Measurements from ENCODE around the gene TRIM33. TPM values are rescaled to one million over a fixed set of nuclear protein-coding genes. Genes with fewer than 3 reads are reported as not detected.

The TRIM33 gene
- total and polyA plus RNA-seq, 2 donors (not counting 1 experiment from before 2014, with no cell fraction given): 13.7 to 61.0 TPM

- Mint-ChIP-seq H3K27me3 (no peaks in the 10 kb centered on the region), H3K9me3 (ENCODE audit: insufficient read depth) (no peaks in the 10 kb centered on the region), H3K27ac (no peak overlapping the region), H3K4me3 (no peak overlapping the region), H3K4me1 (peaks cover 5% of the 10 kb centered on the region)
- no peak for DNase-seq
- intact Hi-C loops (cut with micrococcal nuclease): no loop called here
- Histone ChIP-seq H3K27me3 (replicated peaks in 1 of 4; ENCODE audit: control extremely low read depth in 1 of 4, control insufficient read depth in 3 of 4, insufficient read depth in 4 of 4, low read length in 3 of 4) (no peaks in the 10 kb centered on the region), H3K36me3 (replicated peaks in 1 of 2; ENCODE audit: control extremely low read depth in 1 of 2, control insufficient read depth in 1 of 2, extremely low read depth in 1 of 2, insufficient read depth in 2 of 2, low read length in 1 of 2) (peaks cover 15 to 25% of the 10 kb centered on the region in 2 experiments), H3K9me3 (ENCODE audit: control extremely low read depth in 1 of 3, control insufficient read depth in 2 of 3, insufficient read depth in 1 of 3, low read length in 2 of 3) (no peaks in the 10 kb centered on the region), H3K79me2 (ENCODE audit: control insufficient read depth, insufficient read depth, low read length) (peaks cover 22% of the 10 kb centered on the region), H3K4me2 (replicated peaks; ENCODE audit: low read depth, low read length, poor library complexity, severe bottlenecking) (no peak overlapping the region), H3K4me1 (ENCODE audit: control insufficient read depth in 2 of 2, insufficient read depth in 2 of 2, low read length in 2 of 2) (no peaks in the 10 kb centered on the region), H3K9ac (ENCODE audit: low read length) (no peak overlapping the region), H3K27ac (ENCODE audit: low read length in 2 of 2) (no peak overlapping the region), H3K4me3 (ENCODE audit: control extremely low read depth in 1 of 5, extremely low read depth in 1 of 5, insufficient read depth in 1 of 5, low read depth in 2 of 5, low read length in 4 of 5) (no peak overlapping the region), H2AFZ (ENCODE audit: insufficient read depth, low read depth, low read length, poor library complexity, severe bottlenecking) (no peak overlapping the region), H4K20me1 (ENCODE audit: control insufficient read depth, insufficient read depth, low read length, poor library complexity, severe bottlenecking) (peaks cover 21% of the 10 kb centered on the region)
- TF ChIP-seq EZH2 (IDR thresholded peaks at IDR 0.05; ENCODE audit: borderline replicate concordance, insufficient read depth, low read depth, low read length, poor library complexity, severe bottlenecking) (no peak), CTCF (IDR thresholded peaks at IDR 0.05) (no peak)
- ATAC-seq (ENCODE audit: low read depth): no peak
- POLR2A ChIA-PET: no interaction called here
- CTCF ChIA-PET: interaction anchor here (1.1 kb wide), 1 partner anchor 9 kb away, joined by 3 read pairs; no protein-coding TSS in a partner anchor
- WGBS (ENCODE audit: insufficient coverage): no CpG with 5 or more reads among the region's 1 CpG
Observed at GRCh38 chr1:114435088-114435715, 75.8 kb downstream of the TRIM33 start.

- H3K4me2 ChIP-seq (replicated peaks; ENCODE audit: low read depth, low read length, poor library complexity, severe bottlenecking): no peak overlapping the region
- no peak for DNase-seq
- H3K27me3 ChIP-seq (replicated peaks in 1 of 4; ENCODE audit: control extremely low read depth in 1 of 4, control insufficient read depth in 3 of 4, insufficient read depth in 4 of 4, low read length in 3 of 4): no peaks in the 10 kb centered on the region
- no CpG with 5 or more reads among the region's 1 CpG for WGBS (ENCODE audit: insufficient coverage)
- H3K27ac ChIP-seq (ENCODE audit: low read length in 2 of 2): peak overlapping the region in 1 of 2 donors; percentile 27
- no peaks in the 10 kb centered on the region for H3K79me2 ChIP-seq (ENCODE audit: control insufficient read depth, insufficient read depth, low read length)
- no peak overlapping the region for H2AFZ ChIP-seq (ENCODE audit: insufficient read depth, low read depth, low read length, poor library complexity, severe bottlenecking)
- no peak overlapping the region for H3K9ac ChIP-seq (ENCODE audit: low read length)
- no peak for TF ChIP-seq EZH2 (IDR thresholded peaks at IDR 0.05; ENCODE audit: borderline replicate concordance, insufficient read depth, low read depth, low read length, poor library complexity, severe bottlenecking)
- TF ChIP-seq CTCF (IDR thresholded peaks at IDR 0.05): no peak
- intact Hi-C loops (cut with micrococcal nuclease): no loop called here
- H3K4me1 ChIP-seq (ENCODE audit: control insufficient read depth in 2 of 2, insufficient read depth in 2 of 2, low read length in 2 of 2): no peaks in the 10 kb centered on the region
- peaks cover 14% of the 10 kb centered on the region for H4K20me1 ChIP-seq (ENCODE audit: control insufficient read depth, insufficient read depth, low read length, poor library complexity, severe bottlenecking)
- peaks cover 15 to 40% of the 10 kb centered on the region in 2 experiments for H3K36me3 ChIP-seq (replicated peaks in 1 of 2; ENCODE audit: control extremely low read depth in 1 of 2, control insufficient read depth in 1 of 2, extremely low read depth in 1 of 2, insufficient read depth in 2 of 2, low read length in 1 of 2)
- H3K9me3 Mint-ChIP-seq (ENCODE audit: insufficient read depth): no peaks in the 10 kb centered on the region
- H3K4me1 Mint-ChIP-seq: peaks cover 6% of the 10 kb centered on the region
- no peaks in the 10 kb centered on the region for H3K9me3 ChIP-seq (ENCODE audit: control extremely low read depth in 1 of 3, control insufficient read depth in 2 of 3, insufficient read depth in 1 of 3, low read length in 2 of 3)
- POLR2A ChIA-PET: no interaction called here
- CTCF ChIA-PET: interaction anchor here (1.5 kb wide), 1 partner anchor 1293 kb away, joined by 3 read pairs; no protein-coding TSS in a partner anchor
- ATAC-seq (ENCODE audit: low read depth): no peak
- no peaks in the 10 kb centered on the region for H3K27me3 Mint-ChIP-seq
- no peak overlapping the region for H3K4me3 Mint-ChIP-seq
- no peak overlapping the region for H3K4me3 ChIP-seq (ENCODE audit: control extremely low read depth in 1 of 5, extremely low read depth in 1 of 5, insufficient read depth in 1 of 5, low read depth in 2 of 5, low read length in 4 of 5)
- no peak overlapping the region for H3K27ac Mint-ChIP-seq
Observed at GRCh38 chr1:114431026-114431425, 80.0 kb downstream of the TRIM33 start.

Measured in B cell (primary cell).